ENCODE measurements around the gene INHBA.

INHBA gene

DNA sequence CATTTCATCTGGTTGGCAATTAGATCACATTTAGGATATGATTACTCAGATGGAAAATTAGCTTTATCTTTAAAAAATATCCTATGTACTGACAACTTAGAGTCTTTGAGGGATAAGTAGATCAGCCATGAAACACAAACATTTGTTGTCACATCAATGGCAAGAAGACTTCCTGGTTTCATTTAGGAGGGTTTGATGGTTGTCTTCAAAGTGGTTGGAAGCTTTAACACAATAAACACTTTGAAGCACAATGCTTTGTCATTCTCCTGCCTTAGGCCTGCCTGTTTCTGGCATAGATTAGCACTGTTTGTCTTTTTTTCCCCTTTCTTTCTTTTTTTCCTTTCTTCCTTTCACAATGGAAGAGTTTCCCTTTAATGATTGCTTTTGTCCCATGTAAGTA lies 20.5 kb downstream of the INHBA start:
- Mint-ChIP-seq H3K27ac (no peak overlapping the region), H3K36me3 (no peaks in the 10 kb centered on the region), H3K4me3 (no peak overlapping the region), H3K4me1 (ENCODE audit: low read depth) (no peaks in the 10 kb centered on the region), H3K27me3 (peaks cover 1% of the 10 kb centered on the region), H3K9me3 (ENCODE audit: low read depth) (no peaks in the 10 kb centered on the region)

DNA sequence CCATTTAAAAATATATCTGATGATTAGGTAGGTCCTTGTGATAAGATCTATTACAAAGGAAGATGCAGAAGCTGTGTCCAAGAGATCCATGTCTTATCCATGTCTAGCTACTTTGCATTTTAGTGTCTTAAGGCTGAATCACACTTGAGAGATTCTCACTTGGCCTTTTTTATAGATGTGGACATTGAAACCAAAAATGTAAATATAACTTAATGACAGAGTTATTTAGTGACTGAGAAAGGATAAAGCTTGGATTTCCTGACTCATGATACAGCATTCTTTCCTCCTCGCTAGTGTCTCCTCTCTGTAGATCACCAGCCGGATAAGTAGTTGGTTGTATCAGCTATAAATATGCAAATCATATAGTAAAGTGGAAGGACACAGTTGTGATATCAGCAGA lies 23.3 kb downstream of the INHBA start:
- Mint-ChIP-seq H3K9me3 (ENCODE audit: low read depth) (no peaks in the 10 kb centered on the region), H3K27ac (no peak overlapping the region), H3K4me3 (no peak overlapping the region), H3K36me3 (no peaks in the 10 kb centered on the region), H3K27me3 (peaks cover 1% of the 10 kb centered on the region), H3K4me1 (ENCODE audit: low read depth) (no peaks in the 10 kb centered on the region)

GRCh38 chr7:41674505-41675023 lies 28.3 kb downstream of the INHBA start:
- Mint-ChIP-seq H3K9me3 (ENCODE audit: low read depth) (no peaks in the 10 kb centered on the region), H3K36me3 (no peaks in the 10 kb centered on the region), H3K4me3 (no peak overlapping the region), H3K27ac (no peak overlapping the region), H3K27me3 (no peaks in the 10 kb centered on the region), H3K4me1 (ENCODE audit: low read depth) (no peaks in the 10 kb centered on the region)

- no peak overlapping the region for H3K4me3 Mint-ChIP-seq
- H3K9me3 Mint-ChIP-seq (ENCODE audit: low read depth), result no peaks in the 10 kb centered on the region
- H3K36me3 Mint-ChIP-seq, result no peaks in the 10 kb centered on the region
- no peak overlapping the region for H3K27ac Mint-ChIP-seq
- no peaks in the 10 kb centered on the region for H3K4me1 Mint-ChIP-seq (ENCODE audit: low read depth)
- peaks cover 2% of the 10 kb centered on the region for H3K27me3 Mint-ChIP-seq
These were observed 41.3 kb downstream of the INHBA start for GRCh38 chr7:41661596-41661995.

DNA sequence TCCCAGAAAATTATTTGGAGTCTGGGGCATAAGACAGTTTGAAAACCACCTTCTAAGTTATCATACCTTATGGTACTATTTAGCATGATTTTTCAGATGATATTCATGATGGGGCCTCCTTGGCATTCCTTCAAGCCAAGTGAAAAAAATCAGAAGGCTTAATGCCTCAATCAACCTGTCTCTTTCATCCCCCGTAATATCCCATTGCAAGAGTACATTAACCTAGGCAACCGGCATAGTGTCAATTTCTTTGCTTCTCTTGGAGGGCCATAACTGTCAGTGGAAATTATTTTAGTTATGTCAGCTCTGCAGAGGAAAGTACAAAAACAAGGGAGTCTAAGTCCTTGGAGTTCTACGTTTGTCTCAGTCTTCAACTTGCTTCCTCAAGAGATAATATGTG lies 43.4 kb downstream of the INHBA start:
- Mint-ChIP-seq H3K4me3 (no peak overlapping the region), H3K27me3 (peaks cover 2% of the 10 kb centered on the region), H3K4me1 (ENCODE audit: low read depth) (no peaks in the 10 kb centered on the region), H3K27ac (no peak overlapping the region), H3K9me3 (ENCODE audit: low read depth) (no peaks in the 10 kb centered on the region), H3K36me3 (no peaks in the 10 kb centered on the region)

DNA sequence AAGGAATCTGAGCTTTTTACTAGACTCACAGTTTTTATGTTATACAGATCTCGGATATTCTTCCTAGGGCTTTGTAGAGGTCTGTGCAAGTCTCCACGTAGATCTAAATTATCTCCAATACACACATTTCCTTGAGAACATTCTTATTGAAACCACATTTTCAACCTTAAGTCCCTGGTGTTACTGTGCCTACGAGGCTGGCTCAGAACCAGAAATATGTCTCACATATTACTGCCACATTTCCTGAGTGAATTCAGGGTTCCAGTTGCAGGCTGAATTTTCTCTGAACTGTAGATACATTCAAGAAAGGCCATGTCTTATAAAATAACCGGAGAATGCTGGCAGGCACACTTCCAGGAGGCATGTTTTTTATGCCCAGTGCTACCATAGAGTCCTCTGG lies 46.5 kb downstream of the INHBA start:
- Mint-ChIP-seq H3K27ac (no peak overlapping the region), H3K4me3 (no peak overlapping the region), H3K9me3 (ENCODE audit: low read depth) (no peaks in the 10 kb centered on the region), H3K36me3 (no peaks in the 10 kb centered on the region), H3K27me3 (no peaks in the 10 kb centered on the region), H3K4me1 (ENCODE audit: low read depth) (no peaks in the 10 kb centered on the region)

DNA sequence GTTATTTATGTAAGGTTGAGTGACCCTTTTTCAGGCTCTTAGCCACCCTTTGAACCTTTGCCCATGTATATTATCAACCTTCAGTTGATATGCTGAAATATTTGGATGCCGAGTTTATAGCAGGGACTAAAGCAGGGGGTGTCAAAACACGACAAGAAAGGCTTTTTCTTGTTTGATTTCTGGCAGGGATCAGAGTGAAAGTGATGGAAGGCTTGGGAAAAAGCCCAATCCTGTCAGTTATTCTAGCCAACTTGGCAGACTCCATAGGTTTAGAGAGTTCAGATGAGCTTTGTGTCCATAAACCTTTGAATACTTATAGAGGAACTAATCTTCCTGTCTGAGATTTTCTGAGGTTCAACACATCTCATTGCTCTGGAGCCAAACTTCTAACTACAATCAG lies 47.5 kb downstream of the INHBA start:
- H3K36me3 Mint-ChIP-seq, result no peaks in the 10 kb centered on the region
- no peaks in the 10 kb centered on the region for H3K27me3 Mint-ChIP-seq
- no peak overlapping the region for H3K27ac Mint-ChIP-seq
- no peak overlapping the region for H3K4me3 Mint-ChIP-seq
- no peaks in the 10 kb centered on the region for H3K4me1 Mint-ChIP-seq (ENCODE audit: low read depth)
- no peaks in the 10 kb centered on the region for H3K9me3 Mint-ChIP-seq (ENCODE audit: low read depth)

- no peak overlapping the region for H3K27ac Mint-ChIP-seq
- no peaks in the 10 kb centered on the region for H3K4me1 Mint-ChIP-seq (ENCODE audit: low read depth)
- H3K9me3 Mint-ChIP-seq (ENCODE audit: low read depth), result no peaks in the 10 kb centered on the region
- H3K36me3 Mint-ChIP-seq, result no peaks in the 10 kb centered on the region
- no peaks in the 10 kb centered on the region for H3K27me3 Mint-ChIP-seq
- no peak overlapping the region for H3K4me3 Mint-ChIP-seq
These were observed 50.6 kb downstream of the INHBA start for GRCh38 chr7:41652267-41652666.

DNA sequence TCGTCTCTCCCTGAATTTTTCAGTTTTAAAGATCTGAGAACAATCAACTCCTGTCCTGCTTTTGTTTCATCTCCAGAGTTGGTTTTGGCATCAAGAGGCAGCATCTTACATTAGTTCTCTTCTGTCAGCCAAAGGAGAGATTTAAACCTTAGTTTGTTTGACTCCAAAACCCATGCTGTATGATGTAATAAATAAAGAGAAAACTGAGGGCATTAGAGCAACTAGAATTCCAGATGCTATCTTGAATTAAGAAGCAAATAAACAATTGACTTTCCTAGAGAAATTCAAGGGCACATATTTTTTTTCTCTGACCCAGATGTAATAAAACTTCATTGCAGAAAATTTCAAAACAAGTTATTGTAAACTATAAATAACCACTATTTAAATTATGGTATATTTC lies 54.4 kb downstream of the INHBA start:
- Mint-ChIP-seq H3K36me3 (no peaks in the 10 kb centered on the region), H3K27me3 (no peaks in the 10 kb centered on the region), H3K9me3 (ENCODE audit: low read depth) (no peaks in the 10 kb centered on the region), H3K4me1 (ENCODE audit: low read depth) (no peaks in the 10 kb centered on the region), H3K4me3 (no peak overlapping the region), H3K27ac (no peak overlapping the region)

DNA sequence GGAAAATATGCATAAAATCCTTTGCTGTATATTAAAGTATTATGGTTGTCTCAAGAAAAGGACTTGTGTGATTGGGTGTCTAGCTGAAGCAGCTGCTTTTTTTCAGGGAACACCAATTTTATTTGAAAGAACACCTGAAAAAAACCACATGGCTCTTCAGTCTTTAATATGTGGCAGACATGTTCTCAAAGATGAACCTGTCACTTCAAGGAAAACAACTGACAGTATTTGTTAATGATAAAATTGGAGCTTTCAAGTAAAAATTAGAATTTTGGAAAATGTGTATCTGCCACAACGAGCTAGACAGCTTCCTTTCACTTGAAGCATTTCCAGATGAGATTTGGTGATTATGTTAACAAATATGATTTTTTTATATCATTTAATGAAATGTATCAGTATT lies 59.3 kb downstream of the INHBA start:
- Mint-ChIP-seq H3K4me3 (no peak overlapping the region), H3K9me3 (ENCODE audit: low read depth) (no peaks in the 10 kb centered on the region), H3K27me3 (peaks cover 1% of the 10 kb centered on the region), H3K4me1 (ENCODE audit: low read depth) (no peaks in the 10 kb centered on the region), H3K36me3 (no peaks in the 10 kb centered on the region), H3K27ac (no peak overlapping the region)

DNA sequence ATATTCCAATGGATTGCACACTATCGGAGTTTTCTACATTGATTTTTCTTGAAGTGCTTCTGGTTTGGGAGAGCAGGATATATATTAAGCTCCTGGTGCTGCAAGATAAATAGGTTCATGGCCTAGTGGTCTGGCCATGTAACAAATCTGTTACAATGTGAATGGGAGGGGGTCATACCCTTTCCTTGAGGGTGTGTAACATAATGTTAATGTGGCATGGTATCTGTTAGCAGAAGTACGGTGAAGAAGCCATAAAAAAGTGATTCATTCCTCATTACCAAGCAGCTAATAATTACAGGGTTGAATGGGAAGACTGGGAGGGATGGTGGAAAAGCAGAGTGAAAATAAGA lies 61.2 kb downstream of the INHBA start:
- Mint-ChIP-seq H3K4me3 (no peak overlapping the region), H3K27me3 (peaks cover 1% of the 10 kb centered on the region), H3K36me3 (no peaks in the 10 kb centered on the region), H3K27ac (no peak overlapping the region), H3K4me1 (ENCODE audit: low read depth) (no peaks in the 10 kb centered on the region), H3K9me3 (ENCODE audit: low read depth) (no peaks in the 10 kb centered on the region)

GRCh38 chr7:41641011-41641664 lies 61.8 kb downstream of the INHBA start:
- Mint-ChIP-seq H3K9me3 (ENCODE audit: low read depth) (no peaks in the 10 kb centered on the region), H3K36me3 (no peaks in the 10 kb centered on the region), H3K27ac (no peak overlapping the region), H3K4me3 (no peak overlapping the region), H3K4me1 (ENCODE audit: low read depth) (no peaks in the 10 kb centered on the region), H3K27me3 (peaks cover 1% of the 10 kb centered on the region)

- H3K4me3 Mint-ChIP-seq, result no peak overlapping the region
- peaks cover 1% of the 10 kb centered on the region for H3K27me3 Mint-ChIP-seq
- no peak overlapping the region for H3K27ac Mint-ChIP-seq
- H3K36me3 Mint-ChIP-seq, result no peaks in the 10 kb centered on the region
- no peaks in the 10 kb centered on the region for H3K9me3 Mint-ChIP-seq (ENCODE audit: low read depth)
- no peaks in the 10 kb centered on the region for H3K4me1 Mint-ChIP-seq (ENCODE audit: low read depth)
These were observed 62.4 kb downstream of the INHBA start for GRCh38 chr7:41640487-41640886.

DNA sequence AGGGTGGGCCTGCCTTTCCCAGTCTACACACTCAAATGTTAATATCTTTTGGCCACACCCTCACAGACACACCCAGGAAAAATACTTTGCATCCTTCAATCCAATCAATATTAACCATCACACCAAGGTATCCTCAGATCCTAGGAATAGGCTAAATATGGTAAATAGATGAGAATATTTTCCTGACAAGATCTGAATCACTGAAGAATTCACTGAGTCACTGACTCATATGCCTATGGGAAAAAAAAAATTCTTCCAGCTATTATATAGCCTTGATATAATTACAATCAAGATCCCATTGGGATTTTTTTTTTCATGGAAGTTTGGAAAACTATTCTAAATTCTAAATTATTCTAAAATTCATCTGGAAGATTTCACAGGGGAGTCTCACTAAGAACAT lies 65.8 kb downstream of the INHBA start:
- no peaks in the 10 kb centered on the region for H3K36me3 Mint-ChIP-seq

More for the DNA sequence above, 65.8 kb downstream of the INHBA start:
- Mint-ChIP-seq H3K4me1 (ENCODE audit: low read depth) (no peaks in the 10 kb centered on the region), H3K27ac (no peak overlapping the region), H3K4me3 (no peak overlapping the region), H3K9me3 (ENCODE audit: low read depth) (no peaks in the 10 kb centered on the region), H3K27me3 (peaks cover 3% of the 10 kb centered on the region)
